ENCODE data around the gene HMGB2.

The HMGB2 gene

DNA sequence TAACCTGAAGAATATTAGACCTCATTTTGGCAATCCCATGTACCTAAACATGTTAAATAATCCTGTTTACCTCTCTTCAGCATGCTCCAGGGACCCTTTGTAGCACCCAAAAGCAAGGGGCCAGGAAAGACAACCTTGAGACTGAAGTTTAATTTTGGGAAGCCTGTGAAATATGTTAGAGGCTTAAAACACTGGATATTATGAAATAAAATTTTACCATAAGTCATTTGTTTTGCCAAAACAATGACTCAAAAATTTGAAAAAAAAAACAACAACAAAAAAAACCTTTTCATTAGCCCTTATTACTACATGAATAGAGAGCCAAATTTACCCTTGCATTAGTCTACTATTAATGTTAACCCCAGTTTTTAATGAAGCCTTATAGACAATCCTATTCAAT, 49.7 kb downstream of the HMGB2 start:
- DNase-seq, result no peak

DNA sequence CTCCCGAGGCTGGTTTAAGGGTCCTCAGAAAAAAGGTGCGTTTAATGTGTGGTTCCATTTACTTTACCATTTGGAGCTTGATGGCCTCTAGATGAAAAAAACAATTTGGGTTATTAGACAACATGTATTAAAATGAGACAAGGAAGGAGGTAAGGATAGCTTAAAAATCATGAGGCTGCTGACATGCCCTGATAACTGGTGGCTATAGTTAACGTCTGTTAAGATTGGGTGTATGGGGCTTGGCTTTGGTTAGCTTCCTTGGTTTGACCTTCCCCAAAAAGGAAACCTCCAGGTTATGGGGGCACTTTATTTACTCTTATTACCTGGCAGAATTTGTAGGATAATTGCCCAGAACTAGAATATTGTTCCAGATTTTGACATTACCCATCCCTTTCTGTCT, 51.5 kb downstream of the HMGB2 start:
- DNase-seq, result no peak

GRCh38 chr4:173282256-173282562, 51.9 kb downstream of the HMGB2 start:
- no peak for DNase-seq

GRCh38 chr4:173281406-173282255, 52.5 kb downstream of the HMGB2 start:
- no peak for DNase-seq
